Activated CD8-positive, alpha-beta memory T cell treated with anti-CD3 and anti-CD28 coated beads for 1 hour (primary cell): ENCODE measurements around the gene RB1.

ENCODE experiments used
- DNase-seq, 2 donors: peaks; one replicate each; pipeline ENCODE4 v3.0.0-alpha.2; 2020; ENCODE audit warnings: low read depth in 1 of 2; ENCODE audit errors: extremely low read depth in 1 of 2

RB1 gene

DNA sequence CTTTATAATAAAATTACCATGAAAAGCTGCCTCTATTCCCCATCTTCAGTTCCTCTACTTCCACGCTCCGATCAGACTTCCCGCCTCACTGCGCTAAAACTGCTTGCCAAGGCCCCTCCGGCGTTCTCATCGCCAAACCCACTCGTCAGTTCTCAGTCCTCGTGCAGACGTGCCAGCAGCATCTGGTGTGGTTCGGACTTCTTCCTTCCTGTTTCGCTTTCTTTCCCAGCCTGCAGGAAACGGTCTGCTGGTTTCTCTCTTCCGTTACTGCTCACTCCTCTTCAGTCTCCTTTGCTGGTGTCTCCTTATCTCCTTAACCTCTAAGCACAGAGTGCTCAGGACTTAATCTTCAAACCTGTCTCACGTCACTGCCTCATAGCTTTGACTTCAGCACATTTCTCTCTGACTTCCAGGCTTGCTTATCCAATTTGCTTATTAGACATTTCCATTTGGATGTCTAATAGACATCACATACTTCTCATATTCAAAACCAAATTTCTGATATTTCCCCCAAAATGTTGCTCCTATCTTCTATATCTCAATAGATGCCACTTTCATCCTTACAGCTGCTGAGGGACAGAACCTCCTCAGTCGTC, 189.0 kb downstream of the RB1 start:
- peak; percentile 24 to 38 for DNase-seq

- DNase-seq, result no peak
Observed at GRCh38 chr13:48493066-48493765, 189.7 kb downstream of the RB1 start.

- DNase-seq, result no peak
Observed at GRCh38 chr13:48493851-48494250, 190.3 kb downstream of the RB1 start.

DNA sequence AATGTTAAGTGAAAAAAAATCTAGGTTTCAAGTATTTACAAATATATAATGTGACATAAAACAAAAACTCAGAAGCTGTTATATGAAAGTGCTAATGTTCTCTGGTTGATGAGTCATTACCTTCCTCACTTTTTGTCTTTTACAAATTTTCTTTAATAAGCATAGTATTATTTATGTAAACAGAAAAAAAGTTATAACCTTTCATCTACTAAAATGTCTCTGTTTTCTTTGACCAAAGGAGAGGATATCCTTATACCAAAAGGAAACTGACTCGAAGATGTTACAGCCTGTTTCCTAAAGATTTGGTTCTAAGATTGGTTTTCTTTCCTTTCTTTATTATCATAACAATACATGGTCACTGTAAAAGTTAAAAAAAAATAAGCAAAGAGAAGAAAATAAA, 191.3 kb downstream of the RB1 start:
- no peak for DNase-seq

GRCh38 chr13:48496271-48497161, 193.0 kb downstream of the RB1 start:
- DNase-seq, result no peak

GRCh38 chr13:48497669-48498068, 194.1 kb downstream of the RB1 start:
- no peak for DNase-seq

- no peak for DNase-seq
Observed at GRCh38 chr13:48500652-48501197, 197.2 kb downstream of the RB1 start.

GRCh38 chr13:48501705-48502104, 198.2 kb downstream of the RB1 start:
- no peak for DNase-seq

GRCh38 chr13:48502601-48503319, 199.2 kb downstream of the RB1 start:
- DNase-seq, result no peak

- DNase-seq, result no peak
Observed at GRCh38 chr13:48504606-48505005, 201.1 kb downstream of the RB1 start.

DNA sequence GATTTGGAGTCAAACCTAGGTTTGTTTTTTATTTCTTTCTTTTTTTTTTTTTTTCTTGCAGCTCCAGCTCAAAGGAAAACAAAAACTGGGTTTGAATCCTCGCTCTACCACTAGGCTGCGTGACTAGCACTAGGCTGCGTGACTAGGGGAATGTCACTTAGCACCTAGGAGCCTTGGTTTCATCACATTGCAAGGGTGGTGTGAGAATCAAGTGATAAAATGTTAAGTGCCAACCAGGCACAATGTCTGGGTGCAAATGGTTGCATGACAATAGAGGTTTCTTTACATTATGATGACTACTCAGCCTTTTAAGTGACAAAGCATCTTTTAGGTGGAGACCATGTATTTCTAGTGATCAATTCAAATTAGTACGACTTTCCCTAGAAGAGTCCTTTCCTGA, 201.5 kb downstream of the RB1 start:
- no peak for DNase-seq

GRCh38 chr13:48505597-48506091, 202.1 kb downstream of the RB1 start:
- no peak for DNase-seq

DNA sequence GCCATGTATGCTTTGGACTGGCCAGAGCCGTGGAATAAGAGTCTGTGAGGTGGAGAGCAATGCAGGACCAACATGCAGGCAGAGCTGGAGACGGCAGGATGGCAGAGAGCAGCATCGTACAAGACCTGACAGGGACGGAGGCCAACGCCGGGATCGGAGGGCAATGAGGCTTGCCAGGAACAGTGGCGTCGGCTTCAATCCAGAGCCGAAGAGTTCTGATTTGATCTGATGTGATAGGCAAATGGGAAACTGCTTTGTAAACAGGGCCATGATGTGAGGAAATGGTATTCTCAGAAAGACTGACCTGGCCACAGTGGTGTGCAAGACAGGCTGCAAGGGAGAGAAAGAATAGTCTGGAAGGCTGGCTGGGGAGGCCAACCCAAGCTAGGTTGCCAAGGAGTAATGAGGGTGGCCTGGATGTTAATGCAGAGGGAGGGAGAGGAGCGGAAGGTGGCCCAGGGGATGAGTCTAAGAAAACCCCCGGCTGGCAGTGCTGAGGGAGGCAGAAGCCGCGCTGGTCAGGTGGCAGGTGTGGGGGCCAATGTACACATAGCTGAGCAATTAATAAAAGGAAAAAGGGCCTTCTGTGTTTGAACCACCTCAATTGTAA, 202.6 kb downstream of the RB1 start:
- no peak for DNase-seq

GRCh38 chr13:48507021-48507420, 203.5 kb downstream of the RB1 start:
- DNase-seq, result no peak

GRCh38 chr13:48508011-48508410, 204.5 kb downstream of the RB1 start:
- DNase-seq, result no peak

- no peak for DNase-seq
Observed at GRCh38 chr13:48510698-48511097, 207.1 kb downstream of the RB1 start.

- no peak for DNase-seq
Observed at GRCh38 chr13:48511621-48512230, 208.2 kb downstream of the RB1 start.

- no peak for DNase-seq
Observed at GRCh38 chr13:48514793-48515192, 211.2 kb downstream of the RB1 start.

- no peak for DNase-seq
Observed at GRCh38 chr13:48515732-48516131, 212.2 kb downstream of the RB1 start.

DNA sequence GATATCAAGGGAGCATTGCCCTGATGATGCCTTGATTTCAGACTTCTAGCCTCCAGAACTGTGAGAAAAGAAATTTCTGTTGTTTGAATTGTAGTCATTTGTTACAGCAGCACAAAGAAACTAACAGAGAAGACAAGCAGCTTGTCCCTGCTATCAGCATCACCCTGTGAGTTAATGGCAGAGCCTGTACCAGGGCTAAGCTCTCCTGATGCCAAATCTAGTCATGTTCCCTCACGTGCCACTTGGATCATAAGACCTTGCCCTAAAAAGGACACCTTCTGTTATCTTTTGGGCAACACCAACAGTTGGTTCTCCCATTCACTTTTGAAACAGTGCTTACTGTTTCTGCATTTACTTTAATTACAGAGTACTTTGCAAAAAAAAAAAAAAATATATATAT, 214.5 kb downstream of the RB1 start:
- DNase-seq, result no peak
